ENCODE measurements around the gene OLAH. TPM values are rescaled to one million over a fixed set of nuclear protein-coding genes. Genes with fewer than 3 reads are reported as not detected.
"Not testable (repeated sequence)": the region's sequence is repeated elsewhere in the genome, so short reads cannot be mapped to it uniquely, and the experiment has no call there.

Gene OLAH
- total RNA-seq: 10 to 100 TPM in 1 of 4 donors, 1 to 10 TPM in 2, not detected in 1; 1.1 to 14.2 (median 2.2) TPM

- ATAC-seq: no peak
These were observed at the start of gene OLAH for GRCh38 chr10:15043674-15044073. Gene OLAH (plus strand): TSS chr10:15043943. CDS start chr10:15047289, 3,346 bp downstream.

GRCh38 chr10:14995964-14996565 lies 47.7 kb upstream of the OLAH start:
- Histone ChIP-seq H3K4me1 (no peaks in the 10 kb centered on the region), H3K27me3 (peaks cover 4% of the 10 kb centered on the region), H3K36me3 (no peaks in the 10 kb centered on the region), H3K27ac (no peak overlapping the region), H3K4me3 (peak overlapping the region in 1 of 2 donors; percentile 32), H3K9me3 (no peaks in the 10 kb centered on the region)
- peak; percentile 25 for ATAC-seq
- no peak for TF ChIP-seq POLR2AphosphoS5 (IDR thresholded peaks at IDR 0.05)
- no peak for TF ChIP-seq EP300 (IDR thresholded peaks at IDR 0.05)
- no peak for TF ChIP-seq POLR2A (IDR thresholded peaks at IDR 0.05)
- TF ChIP-seq CTCF (IDR thresholded peaks at IDR 0.05): no peak
- 88% methylated on average over 12 to 31 of the region's 50 CpGs for WGBS, 2 donors (ENCODE audit: low coverage in 1 of 2)

More at GRCh38 chr10:15043674-15044073, at the start of gene OLAH:
- Histone ChIP-seq H3K4me3 (no peak within 1 kb of the TSS), H3K9me3 (no peaks in the 10 kb centered on the region), H3K27me3 (no peaks in the 10 kb centered on the region), H3K36me3 (no peaks in the 10 kb centered on the region), H3K4me1 (no peaks in the 10 kb centered on the region), H3K27ac (no peak within 1 kb of the TSS)
- WGBS, 2 donors (ENCODE audit: low coverage in 1 of 2): 57 to 100% methylated on average over 1 of the region's 1 CpG
- TF ChIP-seq POLR2A (IDR thresholded peaks at IDR 0.05) (no peak), CTCF (IDR thresholded peaks at IDR 0.05) (no peak), POLR2AphosphoS5 (IDR thresholded peaks at IDR 0.05) (no peak), EP300 (IDR thresholded peaks at IDR 0.05) (no peak)

- not testable (repeated sequence) for H3K27me3 ChIP-seq, ATAC-seq, H3K9me3 ChIP-seq, H3K36me3 ChIP-seq, H3K4me1 ChIP-seq, H3K4me3 ChIP-seq, H3K27ac ChIP-seq
- whole genome bisulfite sequencing, 2 donors (ENCODE audit: low coverage in 1 of 2): 78% methylated on average over 5 of the region's 5 CpGs; no CpG with 5 or more reads in 1 of the 2 donors
These were observed 30.2 kb upstream of the OLAH start for GRCh38 chr10:15013530-15013929.

GRCh38 chr10:15015451-15015850 lies 28.3 kb upstream of the OLAH start:
- Histone ChIP-seq H3K9me3 (no peaks in the 10 kb centered on the region), H3K27me3 (no peaks in the 10 kb centered on the region), H3K4me3 (no peak overlapping the region), H3K36me3 (no peaks in the 10 kb centered on the region), H3K4me1 (no peaks in the 10 kb centered on the region), H3K27ac (no peak overlapping the region)
- TF ChIP-seq EP300 (IDR thresholded peaks at IDR 0.05): no peak
- no peak for TF ChIP-seq POLR2A (IDR thresholded peaks at IDR 0.05)
- no peak for TF ChIP-seq POLR2AphosphoS5 (IDR thresholded peaks at IDR 0.05)
- ATAC-seq: no peak
- 73 to 84% methylated on average over 3 to 6 of the region's 7 CpGs for WGBS, 2 donors (ENCODE audit: low coverage in 1 of 2)

GRCh38 chr10:15020966-15021365 lies 22.8 kb upstream of the OLAH start:
- H3K27ac ChIP-seq, H3K9me3 ChIP-seq, H3K4me3 ChIP-seq, ATAC-seq, H3K36me3 ChIP-seq, H3K4me1 ChIP-seq, H3K27me3 ChIP-seq: not testable (repeated sequence)
- WGBS, 2 donors (ENCODE audit: low coverage in 1 of 2): 92 to 93% methylated on average over 1 to 2 of the region's 5 CpGs

- ATAC-seq, H3K4me3 ChIP-seq, H3K27ac ChIP-seq, H3K27me3 ChIP-seq, H3K36me3 ChIP-seq, H3K9me3 ChIP-seq, H3K4me1 ChIP-seq: not testable (repeated sequence)
- 84 to 87% methylated on average over 3 of the region's 6 CpGs for WGBS, 2 donors (ENCODE audit: low coverage in 1 of 2)
These were observed 20.7 kb upstream of the OLAH start for GRCh38 chr10:15023079-15023478.

GRCh38 chr10:15024017-15025004 lies 19.4 kb upstream of the OLAH start:
- H3K36me3 ChIP-seq, H3K27ac ChIP-seq, H3K4me1 ChIP-seq, H3K27me3 ChIP-seq, H3K9me3 ChIP-seq, H3K4me3 ChIP-seq, ATAC-seq: not testable (repeated sequence)
- WGBS, 2 donors (ENCODE audit: low coverage in 1 of 2): 90 to 93% methylated on average over 4 to 7 of the region's 17 CpGs

- H3K36me3 ChIP-seq, H3K27ac ChIP-seq, H3K4me1 ChIP-seq, H3K27me3 ChIP-seq, H3K4me3 ChIP-seq, ATAC-seq, H3K9me3 ChIP-seq: not testable (repeated sequence)
- WGBS, 2 donors (ENCODE audit: low coverage in 1 of 2): 70 to 100% methylated on average over 2 to 6 of the region's 6 CpGs
These were observed 18.7 kb upstream of the OLAH start for GRCh38 chr10:15025040-15025439.
